H1 (cell line): Measurements from ENCODE around the gene PTF1A. TPM values are rescaled to one million over a fixed set of nuclear protein-coding genes. Genes with fewer than 3 reads are reported as not detected.

Experiments used
- CTCF ChIA-PET: fragments of 300-600 bp; sonication (Branson Sonifier 250); formaldehyde crosslinking; loops from one replicate; lab custom pipeline; 2021; ENCODE audit not compliant: partially characterized antibody; lab: Charles Lee
- POLR2A ChIA-PET: fragments of 300-600 bp; sonication (Branson Sonifier 250); formaldehyde crosslinking; loops from one replicate; lab custom pipeline; 2021; ENCODE audit warnings: inconsistent platforms; ENCODE audit not compliant: partially characterized antibody; lab: Charles Lee
- DNase-seq, 2 experiments: peaks; one replicate each; pipeline versions ENCODE4 v3.0.0 to v3.0.0-alpha.2; 2010 to 2022; ENCODE audit warnings: low spot score in 2 of 2, low read depth in 1 of 2, mixed read lengths in 1 of 2
- FAIRE-seq: peaks from 2 replicates; lab custom pipeline; 2011; peaks lifted over from hg19 to GRCh38; lab: Jason Lieb, UNC
- H2AFZ ChIP-seq: 2 replicates; pipeline ENCODE4 v1.8.1; 2012; ENCODE audit warnings: low read length, inconsistent platforms
- H2AK5ac ChIP-seq: 2 replicates; pipeline ENCODE4 v1.6.1; 2013; ENCODE audit warnings: low read depth, low read length
- H2BK120ac ChIP-seq: replicated peaks from 2 replicates; pipeline ENCODE3; 2013; ENCODE audit warnings: low read depth, low read length, inconsistent platforms
- H2BK12ac ChIP-seq: 2 replicates; pipeline ENCODE4 v1.6.1; 2013; ENCODE audit warnings: low read depth, low read length
- H2BK15ac ChIP-seq: 2 replicates; pipeline ENCODE4 v1.6.1; 2013; ENCODE audit warnings: low read length
- H2BK20ac ChIP-seq: 2 replicates; pipeline ENCODE4 v1.6.1; 2013; ENCODE audit warnings: low read length
- H2BK5ac ChIP-seq: 2 replicates; pipeline ENCODE4 v1.6.1; 2013; ENCODE audit warnings: low read depth, low read length
- H3K14ac ChIP-seq: 2 replicates; pipeline ENCODE4 v1.6.1; 2013; ENCODE audit warnings: inconsistent platforms; ENCODE audit not compliant: insufficient read length
- H3K18ac ChIP-seq: 2 replicates; pipeline ENCODE4 v1.6.1; 2013; ENCODE audit warnings: low read length; ENCODE audit errors: extremely low read depth
- H3K23ac ChIP-seq: 2 replicates; pipeline ENCODE4 v1.6.1; 2013; ENCODE audit warnings: inconsistent platforms; ENCODE audit not compliant: insufficient read length
- H3K23me2 ChIP-seq: 2 replicates; pipeline ENCODE4 v1.6.1; 2013; ENCODE audit warnings: low read depth, low read length
- H3K27ac ChIP-seq: 2 replicates; pipeline ENCODE4 v1.6.1; 2011; ENCODE audit warnings: low read depth, low read length, inconsistent platforms
- H3K27me3 ChIP-seq, 4 experiments: replicated peaks in 1 of 4; 1 replicate in 1 of 4; 2 replicates in 3 of 4; pipeline versions ENCODE4 v1.6.1 to v1.8.1; 2011 to 2013; ENCODE audit warnings: low read length in 3 of 4, mild to moderate bottlenecking in 3 of 4, inconsistent platforms in 2 of 4, mixed read lengths in 2 of 4, moderate library complexity in 1 of 4; ENCODE audit not compliant: control insufficient read depth in 3 of 4, insufficient read depth in 3 of 4; ENCODE audit errors: extremely low read depth in 1 of 4
- H3K36me3 ChIP-seq, 4 experiments: 2 replicates each; pipeline versions ENCODE4 v1.6.1 to v1.8.1; 2011 to 2013; ENCODE audit warnings: mild to moderate bottlenecking in 4 of 4, low read length in 3 of 4, moderate library complexity in 2 of 4, control low read depth in 1 of 4, inconsistent platforms in 1 of 4; ENCODE audit not compliant: insufficient read depth in 4 of 4, control insufficient read depth in 2 of 4
- H3K4ac ChIP-seq: replicated peaks from 2 replicates; pipeline ENCODE3; 2013; ENCODE audit warnings: low read length, low read depth, mixed read lengths, inconsistent platforms; ENCODE audit not compliant: insufficient read length
- H3K4me1 ChIP-seq, 4 experiments: replicated peaks in 1 of 4; 1 replicate in 1 of 4; 2 replicates in 3 of 4; pipeline versions ENCODE4 v1.6.1 to v1.8.1; 2011 to 2013; ENCODE audit warnings: low read length in 3 of 4, inconsistent platforms in 2 of 4, mixed read lengths in 1 of 4; ENCODE audit not compliant: insufficient read depth in 4 of 4, control insufficient read depth in 3 of 4
- H3K4me2 ChIP-seq, 2 experiments: 2 replicates each; pipeline versions ENCODE4 v1.6.1 to v1.8.1; 2011 to 2013; ENCODE audit warnings: low read depth in 2 of 2, low read length in 2 of 2, control low read depth in 1 of 2, inconsistent platforms in 1 of 2, mild to moderate bottlenecking in 1 of 2; ENCODE audit not compliant: insufficient read depth in 1 of 2
- H3K4me3 ChIP-seq, 4 experiments: fragments of 200-600, 300-600 bp in 1 of 4; sonication (generic), shearing (Covaris generic), sonication (Bioruptor Twin) in 1 of 4; 2 replicates each; pipeline versions ENCODE4 v1.5.1 to v1.8.1; 2011 to 2016; ENCODE audit warnings: low read length in 4 of 4, low read depth in 3 of 4, control low read depth in 2 of 4, inconsistent platforms in 2 of 4, mild to moderate bottlenecking in 2 of 4, mixed read lengths in 1 of 4, moderate library complexity in 1 of 4; ENCODE audit not compliant: insufficient read depth in 2 of 4; ENCODE audit errors: extremely low read depth in 1 of 4
- H3K56ac ChIP-seq: replicated peaks from 2 replicates; pipeline ENCODE3; 2013; ENCODE audit warnings: low read depth, mild to moderate bottlenecking, mixed read lengths, low read length, inconsistent platforms; ENCODE audit not compliant: insufficient read length
- H3K79me1 ChIP-seq: 2 replicates; pipeline ENCODE4 v1.6.1; 2013; ENCODE audit warnings: low read depth, low read length, control low read depth
- H3K79me2 ChIP-seq, 2 experiments: 2 replicates each; pipeline versions ENCODE4 v1.6.1 to v1.8.1; 2012 to 2013; ENCODE audit warnings: low read length in 2 of 2, mild to moderate bottlenecking in 2 of 2, inconsistent platforms in 1 of 2; ENCODE audit not compliant: insufficient read depth in 2 of 2, control insufficient read depth in 1 of 2
- H3K9ac ChIP-seq, 4 experiments: replicated peaks in 1 of 4; 1 replicate in 1 of 4; 2 replicates in 3 of 4; pipeline versions ENCODE4 v1.6.1 to v1.8.1; 2011 to 2013; ENCODE audit warnings: low read depth in 3 of 4, low read length in 3 of 4, control low read depth in 2 of 4, mild to moderate bottlenecking in 2 of 4, moderate library complexity in 2 of 4, inconsistent platforms in 1 of 4; ENCODE audit errors: extremely low read depth in 1 of 4
- H3K9me3 ChIP-seq, 2 experiments: 2 replicates each; pipeline versions ENCODE4 v1.6.1 to v1.8.1; 2012 to 2013; ENCODE audit warnings: mild to moderate bottlenecking in 2 of 2, moderate library complexity in 2 of 2, control low read depth in 1 of 2, inconsistent platforms in 1 of 2, low read depth in 1 of 2, low read length in 1 of 2, mixed read lengths in 1 of 2; ENCODE audit not compliant: insufficient read depth in 2 of 2
- H4K20me1 ChIP-seq, 2 experiments: replicated peaks in 1 of 2; 2 replicates each; pipeline versions ENCODE3 to v1.8.1; 2011 to 2013; ENCODE audit warnings: inconsistent platforms in 2 of 2, low read length in 2 of 2, mild to moderate bottlenecking in 1 of 2; ENCODE audit not compliant: insufficient read depth in 2 of 2, control insufficient read depth in 1 of 2
- H4K5ac ChIP-seq: 2 replicates; pipeline ENCODE4 v1.6.1; 2013; ENCODE audit warnings: low read length, low read depth, mixed read lengths, inconsistent platforms; ENCODE audit not compliant: insufficient read length
- H4K8ac ChIP-seq: 2 replicates; pipeline ENCODE4 v1.8.0; 2013; ENCODE audit warnings: mild to moderate bottlenecking, moderate library complexity, low read length, inconsistent platforms; ENCODE audit not compliant: insufficient read depth; ENCODE audit errors: extremely low read depth
- H4K91ac ChIP-seq: replicated peaks from 2 replicates; pipeline ENCODE3; 2013; ENCODE audit warnings: low read length, mixed read lengths, inconsistent platforms; ENCODE audit not compliant: insufficient read length
- BACH1 ChIP-seq: IDR thresholded peaks from 2 replicates; pipeline ENCODE4 v1.6.1; 2012; ENCODE audit warnings: low read length, improper control_type of control experiment
- BRCA1 ChIP-seq: IDR thresholded peaks from 2 replicates; pipeline ENCODE4 v1.6.1; 2012; ENCODE audit warnings: low read depth, low read length, improper control_type of control experiment
- POLR2AphosphoS5 ChIP-seq: IDR thresholded peaks from 2 replicates; pipeline ENCODE4 v1.6.1; 2011; ENCODE audit warnings: low read depth, low read length
- POU5F1 ChIP-seq: IDR thresholded peaks from 2 replicates; pipeline ENCODE4 v1.6.1; 2011; ENCODE audit warnings: low read depth, mild to moderate bottlenecking, low read length, moderate library complexity
- SIN3A ChIP-seq, 2 experiments: IDR thresholded peaks in 1 of 2; conservative IDR thresholded peaks in 1 of 2; 2 replicates each; pipeline ENCODE4 v1.6.1; 2011 to 2012; ENCODE audit warnings: low read length in 2 of 2, improper control_type of control experiment in 1 of 2, low read depth in 1 of 2, mild to moderate bottlenecking in 1 of 2
- SIX5 ChIP-seq: IDR thresholded peaks from 2 replicates; pipeline ENCODE4 v1.6.1; 2011; ENCODE audit warnings: mild to moderate bottlenecking, low read depth, low read length
- SUZ12 ChIP-seq: fragments of 200-600 bp; sonication (generic); IDR thresholded peaks from 2 replicates; pipeline ENCODE4 v1.6.1; 2012; ENCODE audit warnings: mild to moderate bottlenecking, inconsistent platforms, low read length, moderate library complexity, mixed read lengths
- YY1 ChIP-seq: IDR thresholded peaks from 2 replicates; pipeline ENCODE4 v1.6.1; 2011; ENCODE audit warnings: low read depth, mild to moderate bottlenecking, low read length
- ZNF274 ChIP-seq: IDR thresholded peaks from 2 replicates; pipeline ENCODE4 v1.7.0; 2012; ENCODE audit warnings: low read length, borderline replicate concordance; ENCODE audit errors: extremely low read depth
- WGBS, 2 experiments: shearing (Covaris generic) in 1 of 2; methylation state at CpG; one replicate each; pipeline versions ENCODE4 v1.1.6 to v1.1.7; 2013 to 2015; ENCODE audit warnings: low lambda C conversion rate in 2 of 2, mixed read lengths in 2 of 2, inconsistent platforms in 1 of 2, low coverage in 1 of 2, missing lambda C conversion rate in 1 of 2; ENCODE audit not compliant: insufficient replicate concordance in 2 of 2, insufficient coverage in 1 of 2, insufficient read length in 1 of 2; ENCODE audit errors: extremely low coverage in 1 of 2, missing lambda C conversion rate in 1 of 2; 5-methylcytosine and 5-hydroxymethylcytosine counted together
- polyA plus RNA-seq, 7 experiments: library from polyadenylated mRNA; depleted of rRNA in 3 of 7; stranded (reverse) in 5 of 7; unstranded in 2 of 7; fragments of >200 nt in 5 of 7; fragments of 200-250 nt in 2 of 7; gene quantifications; 1 replicate in 5 of 7; 2 replicates in 1 of 7; 4 replicates in 1 of 7; pipeline versions ENCODE4 v1.2.1 to v1.2.3, GENCODE V29; 2011 to 2013; ENCODE audit warnings: missing spikeins in 2 of 7, mixed read lengths in 2 of 7
- total RNA-seq: library from RNA; stranded (reverse); fragmentation: NEBNext Ultra II Directional; extraction: Animal tissue kit (Norgen Biotek cat#: 25700); gene quantifications from 2 replicates; pipeline ENCODE4 v1.2.1, GENCODE V29; 2021
- TF ChIP-seq, protein P1 (sequence below): IDR thresholded peaks from 2 replicates; pipeline ENCODE4 v1.6.1; 2012; ENCODE audit warnings: low read length, inconsistent platforms

Gene PTF1A
- total and polyA plus RNA-seq, 2 of the 8 experiments (the other 6 are each of a cell fraction or from before 2014, with no cell fraction given), result not detected

DNA sequence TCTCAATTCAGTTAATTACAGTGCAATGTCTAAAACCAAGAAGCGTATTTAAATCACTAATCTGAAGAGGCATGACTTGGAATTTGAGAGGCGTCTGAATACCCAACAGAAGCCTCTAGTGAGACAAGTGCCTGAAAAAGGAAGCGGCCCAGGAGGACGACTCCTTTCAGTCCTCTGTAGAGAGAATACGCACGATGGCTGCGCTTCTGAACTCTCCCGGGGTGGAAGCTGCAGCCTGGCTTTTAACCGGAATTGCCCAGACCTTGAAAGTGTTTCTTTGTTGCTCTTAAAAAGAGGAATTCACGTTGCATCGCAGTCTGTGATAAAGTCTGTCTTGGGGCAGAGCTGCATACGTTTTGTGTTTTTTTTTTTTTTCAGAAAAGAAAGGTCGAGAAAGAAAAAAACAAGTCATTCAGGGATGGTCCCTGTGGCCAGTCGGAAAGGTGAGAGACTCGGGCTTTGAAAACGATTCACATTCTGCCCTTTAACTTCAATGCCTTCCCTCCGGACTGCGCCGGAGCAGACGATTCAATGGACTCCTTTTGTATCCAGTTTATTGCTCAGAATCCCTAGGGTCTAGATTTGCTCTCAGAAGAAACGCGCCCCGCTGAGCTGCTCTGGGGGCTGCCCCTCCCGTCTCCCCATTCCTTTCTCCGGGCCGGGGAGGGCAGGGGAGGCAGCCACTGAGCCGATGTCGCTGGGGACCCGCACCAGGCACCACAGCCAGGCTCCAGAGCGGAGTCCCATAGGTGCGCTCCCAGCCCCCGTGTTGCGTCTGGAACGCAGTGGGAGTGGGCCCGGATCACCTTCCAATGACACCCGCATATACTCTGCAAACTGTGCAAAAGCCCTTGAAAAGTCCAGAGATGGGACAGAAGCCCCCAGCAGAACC is 994 bp upstream of the PTF1A start:
- H2BK20ac ChIP-seq, result no peak overlapping the region
- no peak overlapping the region for H3K14ac ChIP-seq
- H4K5ac ChIP-seq, result no peak overlapping the region
- H2BK5ac ChIP-seq, result no peak overlapping the region
- no peak overlapping the region for H3K56ac ChIP-seq
- H3K23ac ChIP-seq, result no peak overlapping the region
- no peak overlapping the region for H2BK15ac ChIP-seq
- no peak overlapping the region for H3K9ac ChIP-seq
- H2AFZ ChIP-seq, result no peak overlapping the region
- no peak overlapping the region for H2BK120ac ChIP-seq
- no peaks in the 10 kb centered on the region for H3K79me1 ChIP-seq
- peaks cover 5% of the 10 kb centered on the region; the same call in 1 of the 2 replicates for H3K23me2 ChIP-seq
- no peak overlapping the region; the same call in 1 of the 2 replicates for H4K8ac ChIP-seq
- FAIRE-seq (peak; percentile 24), DNase-seq (peak in 1 of 2 experiments; percentile 62)
- H3K79me2 ChIP-seq, result no peaks in the 10 kb centered on the region
- CTCF ChIA-PET, result interaction anchor here (0.8 to 3.1 kb wide), 5 partner anchors 9 to 106 kb away, joined by 3 to 17 read pairs (median 12); no protein-coding TSS in a partner anchor
- no peak overlapping the region; the same call in 1 of the 2 replicates for H2BK12ac ChIP-seq
- whole genome bisulfite sequencing, 2 experiments, result 4% methylated on average over 31 of the region's 36 CpGs; no CpG with 5 or more reads in 1 of the 2 experiments
- no peak overlapping the region for H3K27ac ChIP-seq
- POLR2A ChIA-PET, result interaction anchor here (0.9 kb wide), 1 partner anchor 8 kb away, joined by 3 read pairs; no protein-coding TSS in a partner anchor
- H3K4me2 ChIP-seq, result peak overlapping the region; percentile 65 to 76
- H3K4me3 ChIP-seq, result peak overlapping the region in 2 of 4 experiments; percentile 10 to 54; a peak in 3 of 8 replicates
- peaks cover 7 to 24% of the 10 kb centered on the region in 2 experiments for H4K20me1 ChIP-seq
- no peak overlapping the region for H2AK5ac ChIP-seq
- H3K4me1 ChIP-seq, result peaks cover 7 to 15% (median 12%) of the 10 kb centered on the region in 4 experiments
- no peak overlapping the region for H3K4ac ChIP-seq
- H3K18ac ChIP-seq, result no peak overlapping the region; the same call in 1 of the 2 replicates
- peaks cover 87 to 99% (median 95%) of the 10 kb centered on the region in 4 experiments for H3K27me3 ChIP-seq
- H3K36me3 ChIP-seq, result peaks cover 0 to 13% (median 0%) of the 10 kb centered on the region in 4 experiments; a peak in 1 of 8 replicates
- H3K9me3 ChIP-seq, result no peaks in the 10 kb centered on the region
- no peak overlapping the region for H4K91ac ChIP-seq
- TF ChIP-seq YY1, result no peak
- TF ChIP-seq POU5F1, result no peak
- no peak for TF ChIP-seq SIN3A (conservative IDR thresholded peaks at IDR 0.05 in 1 of 2, IDR thresholded peaks at IDR 0.05 in 1 of 2; ENCODE audit: low read depth in 1 of 2, low read length in 2 of 2)
- TF ChIP-seq SIX5, result no peak
- TF ChIP-seq POLR2AphosphoS5, result no peak
- no peak for TF ChIP-seq BACH1
- peak; percentile 87 for TF ChIP-seq SUZ12
- TF ChIP-seq, protein P1, sequence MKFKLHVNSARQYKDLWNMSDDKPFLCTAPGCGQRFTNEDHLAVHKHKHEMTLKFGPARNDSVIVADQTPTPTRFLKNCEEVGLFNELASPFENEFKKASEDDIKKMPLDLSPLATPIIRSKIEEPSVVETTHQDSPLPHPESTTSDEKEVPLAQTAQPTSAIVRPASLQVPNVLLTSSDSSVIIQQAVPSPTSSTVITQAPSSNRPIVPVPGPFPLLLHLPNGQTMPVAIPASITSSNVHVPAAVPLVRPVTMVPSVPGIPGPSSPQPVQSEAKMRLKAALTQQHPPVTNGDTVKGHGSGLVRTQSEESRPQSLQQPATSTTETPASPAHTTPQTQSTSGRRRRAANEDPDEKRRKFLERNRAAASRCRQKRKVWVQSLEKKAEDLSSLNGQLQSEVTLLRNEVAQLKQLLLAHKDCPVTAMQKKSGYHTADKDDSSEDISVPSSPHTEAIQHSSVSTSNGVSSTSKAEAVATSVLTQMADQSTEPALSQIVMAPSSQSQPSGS, result no peak
- no peak for TF ChIP-seq BRCA1
- TF ChIP-seq ZNF274, result no peak
